HG02623 (cell line): ENCODE measurements around the gene ELOVL5.
"Not testable (repeated sequence)": the region's sequence is repeated elsewhere in the genome, so short reads cannot be mapped to it uniquely, and the experiment has no call there.

Experiments
- ATAC-seq: cut with Tn5 transposase; IDR thresholded peaks from one replicate; pipeline ENCODE4 v1.9.1; 2021; ENCODE audit warnings: moderate library complexity; ENCODE audit not compliant: unreplicated experiment

Gene ELOVL5

DNA sequence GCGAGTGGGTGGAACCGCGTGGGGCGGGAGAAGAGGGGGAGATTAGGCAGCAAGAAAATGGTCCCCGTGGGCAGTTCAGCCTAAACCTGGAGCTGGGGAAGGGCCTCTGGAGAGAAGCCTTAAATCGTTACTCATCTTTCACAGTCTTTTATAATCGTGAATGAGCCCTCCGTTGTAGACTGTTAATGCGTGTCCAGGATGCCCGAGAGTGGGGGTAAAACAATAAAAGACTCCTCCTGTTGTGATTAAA lies 11.0 kb upstream of the ELOVL5 start:
- no peak for ATAC-seq

DNA sequence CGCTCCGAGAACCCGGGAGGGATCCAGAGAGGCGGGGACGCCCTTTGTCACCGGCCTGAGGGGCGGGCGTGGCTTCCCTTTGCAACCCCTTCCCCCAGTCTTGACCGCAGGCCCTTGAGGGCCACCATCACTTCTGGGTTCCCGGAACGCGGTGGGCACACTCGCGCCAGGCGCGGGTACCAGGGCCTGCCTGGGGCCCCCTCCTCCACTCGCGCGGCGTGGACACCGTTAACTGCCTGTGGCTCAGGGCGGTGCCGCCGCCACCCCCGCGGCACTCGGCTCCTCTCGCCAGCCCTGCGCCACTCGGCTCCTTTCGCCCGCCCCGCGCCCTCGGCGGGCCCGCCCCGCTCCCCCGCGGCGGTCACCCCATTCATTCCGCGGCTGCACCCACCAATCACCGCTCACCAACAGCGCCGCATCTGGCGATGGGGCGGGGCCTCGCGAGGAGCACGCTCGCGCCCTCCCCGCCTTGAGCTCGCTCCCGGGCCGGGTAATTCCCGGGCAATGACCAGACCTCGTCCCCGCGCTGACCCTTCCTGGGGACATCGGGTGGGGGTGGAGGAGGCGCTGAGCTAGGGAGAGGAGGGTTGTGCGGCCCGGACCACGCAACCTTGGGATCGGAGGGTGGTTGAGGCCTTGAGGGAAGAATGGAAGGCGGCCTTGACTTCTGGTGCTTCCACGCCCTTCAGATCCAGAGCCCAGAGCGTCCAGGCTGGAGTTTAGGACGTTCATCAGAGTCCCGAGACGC lies 10.5 kb upstream of the ELOVL5 start:
- peak; percentile 96 for ATAC-seq

DNA sequence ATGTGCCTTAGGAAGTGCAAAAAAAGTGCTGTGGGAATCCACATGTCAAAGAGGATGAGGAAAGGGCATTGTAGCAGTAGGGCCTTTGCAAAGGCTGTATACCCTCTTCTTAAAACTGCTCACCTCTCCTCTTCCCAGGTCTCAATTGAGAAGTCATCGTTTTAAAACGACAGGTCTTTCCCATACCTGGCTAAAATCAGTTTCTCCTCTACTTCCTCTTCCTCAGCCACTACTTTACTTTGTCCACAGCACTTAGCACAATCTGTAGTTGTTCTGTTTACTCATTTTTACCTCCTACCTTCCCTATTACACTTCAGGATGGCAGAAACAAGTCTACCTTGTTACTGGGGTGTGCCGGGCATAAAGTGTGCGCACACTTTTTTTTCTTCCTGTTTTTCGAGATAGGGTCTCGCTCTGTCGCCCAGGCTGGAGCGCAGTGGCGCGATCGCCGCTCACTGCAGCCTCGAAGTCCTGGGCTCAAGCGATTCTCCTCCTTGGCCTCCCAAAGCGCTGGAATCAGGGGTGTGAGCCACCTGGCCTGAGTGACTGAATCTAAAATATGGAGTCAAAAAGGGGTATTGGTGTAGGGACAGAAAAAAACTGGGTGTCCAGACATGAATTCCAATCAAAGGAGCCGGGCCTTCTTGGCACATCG lies 9.8 kb upstream of the ELOVL5 start:
- peak; percentile 7 for ATAC-seq

DNA sequence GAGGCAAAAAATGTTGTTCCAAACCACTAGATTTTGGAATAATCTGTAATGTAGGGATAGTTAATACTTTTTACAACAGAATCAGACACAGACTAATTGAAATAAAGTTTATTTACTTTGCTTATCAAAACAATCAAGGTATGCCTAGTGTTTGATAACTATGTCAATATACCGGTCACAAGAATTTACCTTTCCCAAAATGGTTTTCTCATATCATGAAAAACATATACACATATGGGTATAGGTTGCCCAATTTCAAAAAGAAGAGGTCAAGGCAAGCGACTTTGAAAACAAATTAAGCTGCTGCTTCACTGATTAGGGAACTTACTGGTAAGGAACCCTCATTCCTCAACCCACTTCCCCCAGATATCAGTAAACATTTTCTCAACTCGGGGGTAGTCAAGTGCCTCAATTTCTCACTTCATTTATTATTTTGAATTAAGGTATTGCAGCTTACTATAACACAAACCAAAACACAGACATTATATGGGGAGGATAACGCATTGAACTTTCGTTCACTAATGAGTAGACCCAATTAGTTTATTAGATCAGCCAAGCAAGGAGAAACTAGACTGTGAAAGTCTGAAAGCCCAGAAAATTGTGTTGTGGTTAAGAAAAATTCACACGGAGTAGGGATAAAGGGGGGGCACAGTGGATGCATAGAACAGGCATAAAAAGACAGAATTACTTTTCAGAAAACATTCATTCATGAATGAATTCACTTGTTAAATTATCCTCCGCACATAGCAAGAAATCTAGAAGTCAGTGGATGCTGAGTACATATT lies 9.0 kb upstream of the ELOVL5 start:
- no peak for ATAC-seq

DNA sequence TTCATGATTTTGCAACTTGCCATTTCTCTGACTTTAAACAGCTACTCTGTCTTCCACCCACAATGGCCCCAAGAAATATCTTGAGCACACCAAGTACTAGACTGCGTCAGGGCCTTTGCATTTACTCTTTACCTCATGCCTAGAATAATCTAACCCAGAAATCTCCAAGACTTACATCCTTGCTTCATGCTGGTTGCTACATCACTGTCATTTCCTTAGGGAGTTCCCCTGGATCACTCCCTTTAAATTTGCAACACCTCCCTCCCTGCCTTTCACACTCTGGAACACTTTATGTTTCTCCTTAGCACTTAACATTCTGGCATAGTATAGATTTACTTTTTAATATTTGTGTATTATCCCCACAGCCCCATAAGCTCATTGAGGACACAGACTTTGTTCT lies 4.9 kb upstream of the ELOVL5 start:
- ATAC-seq, result no peak

DNA sequence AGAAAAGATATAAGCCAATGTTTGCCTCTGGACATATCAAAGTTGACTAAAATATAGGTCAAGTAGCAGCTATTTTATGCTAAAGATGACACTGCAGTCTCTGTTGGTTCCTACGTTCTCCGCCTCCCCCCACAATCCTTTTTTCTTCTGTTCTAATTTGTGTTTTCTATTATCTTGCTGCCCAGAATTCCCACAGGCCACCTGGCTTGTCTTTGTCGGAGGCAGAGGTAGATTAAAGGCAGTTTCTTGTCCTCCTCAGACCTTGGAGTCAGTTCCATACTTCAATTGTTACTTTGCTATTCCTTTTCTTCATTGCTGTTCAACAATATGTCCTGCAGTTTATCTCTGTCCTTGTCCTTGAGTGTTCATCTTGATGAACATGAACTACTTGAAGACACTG lies 3.6 kb upstream of the ELOVL5 start:
- no peak for ATAC-seq

DNA sequence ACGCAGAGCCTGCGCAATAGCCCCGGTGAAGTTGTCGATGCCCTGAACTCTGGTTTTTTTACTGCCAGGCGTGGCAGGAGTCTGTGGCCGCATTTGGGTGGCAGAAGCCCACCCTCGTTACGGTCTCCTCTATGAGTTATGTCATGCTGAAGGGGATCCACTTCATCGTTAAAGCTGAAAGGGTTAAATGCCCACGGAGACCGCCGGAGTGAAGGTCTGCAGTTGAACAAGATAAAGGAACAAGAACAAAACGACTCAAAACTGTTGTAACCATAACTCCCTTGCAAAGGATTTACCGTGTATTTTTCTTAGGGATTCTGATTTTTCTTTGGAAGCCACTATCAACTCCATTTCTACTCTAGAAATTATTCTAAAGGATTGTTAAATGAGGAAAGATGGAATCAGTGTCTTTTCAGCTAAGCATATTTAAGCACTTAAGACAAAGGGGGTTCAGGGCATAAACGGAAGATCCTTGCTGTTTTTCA lies 501 bp upstream of the ELOVL5 start:
- no peak for ATAC-seq

DNA sequence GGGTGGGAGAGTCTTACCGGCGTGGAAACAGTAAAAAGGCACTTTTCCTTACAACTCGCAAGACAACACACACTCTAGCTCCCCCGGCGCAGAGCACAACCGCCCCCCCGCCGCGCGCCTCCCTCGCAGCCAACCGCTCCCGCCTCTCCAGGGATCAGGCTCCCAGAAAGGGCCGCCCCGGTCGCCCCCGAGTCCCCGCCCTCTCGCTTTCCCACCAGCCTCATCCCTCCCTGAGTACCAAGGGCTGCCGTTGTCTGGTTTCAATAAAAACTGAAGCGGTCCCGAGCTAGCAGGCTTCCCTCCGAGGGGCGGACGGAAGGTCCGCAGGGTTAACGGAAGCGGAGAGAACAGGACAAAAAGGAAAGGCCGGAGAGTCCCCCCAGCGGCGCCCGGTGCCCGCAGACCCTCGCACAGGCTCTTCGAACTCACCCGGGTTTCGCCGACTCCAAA lies 804 bp downstream of the ELOVL5 start:
- ATAC-seq, result peak; percentile 19

DNA sequence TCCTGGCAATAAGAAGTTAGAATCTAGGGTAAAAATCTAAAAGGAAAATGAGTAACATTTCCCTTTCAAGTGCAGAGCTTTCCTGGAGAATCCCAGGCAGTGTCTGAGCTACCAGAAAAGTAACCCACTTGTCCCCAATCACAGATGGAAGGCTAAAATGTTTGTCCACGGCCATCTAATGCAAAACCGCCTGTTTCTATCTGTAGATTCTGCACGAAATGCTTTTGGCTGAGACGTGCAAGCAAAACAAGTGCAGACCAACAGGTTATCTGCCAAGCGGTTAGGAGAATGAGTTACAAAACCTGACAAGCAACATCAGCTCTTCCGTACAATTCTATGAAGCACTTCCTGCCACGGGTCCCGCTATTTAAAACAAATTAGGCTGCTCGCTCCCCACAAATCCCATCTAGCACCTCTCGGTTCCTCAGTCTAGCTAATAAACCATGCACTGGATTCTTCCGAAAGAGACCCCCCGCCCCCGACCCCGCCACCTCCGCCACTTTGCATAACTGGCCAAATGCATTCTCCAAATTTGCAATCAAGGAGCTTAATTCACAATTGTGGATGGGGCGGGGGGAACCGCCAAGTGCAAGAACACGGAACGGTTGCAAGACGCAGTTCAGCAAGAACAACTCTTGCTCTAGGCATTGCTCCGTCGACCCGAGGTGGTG lies 1.4 kb downstream of the ELOVL5 start:
- no peak for ATAC-seq

DNA sequence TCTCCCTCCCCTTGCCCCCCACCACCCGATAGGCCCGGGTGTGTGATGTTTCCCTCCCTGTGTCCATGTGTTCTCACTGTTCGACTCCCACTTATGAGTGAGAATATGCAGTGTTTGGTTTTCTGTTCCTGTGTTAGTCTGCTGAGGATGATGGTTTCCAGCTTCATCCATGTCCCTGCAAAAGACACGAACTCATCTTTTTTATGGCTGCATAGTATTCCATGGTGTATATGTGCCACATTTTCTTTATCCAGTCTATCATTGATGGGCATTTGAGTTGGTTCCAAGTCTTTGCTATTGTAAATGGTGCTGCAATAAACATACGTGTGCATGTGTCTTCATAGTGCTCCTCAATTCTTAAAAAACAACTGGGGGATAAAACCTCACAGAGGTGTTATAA lies 2.7 kb downstream of the ELOVL5 start:
- not testable (repeated sequence) for ATAC-seq

DNA sequence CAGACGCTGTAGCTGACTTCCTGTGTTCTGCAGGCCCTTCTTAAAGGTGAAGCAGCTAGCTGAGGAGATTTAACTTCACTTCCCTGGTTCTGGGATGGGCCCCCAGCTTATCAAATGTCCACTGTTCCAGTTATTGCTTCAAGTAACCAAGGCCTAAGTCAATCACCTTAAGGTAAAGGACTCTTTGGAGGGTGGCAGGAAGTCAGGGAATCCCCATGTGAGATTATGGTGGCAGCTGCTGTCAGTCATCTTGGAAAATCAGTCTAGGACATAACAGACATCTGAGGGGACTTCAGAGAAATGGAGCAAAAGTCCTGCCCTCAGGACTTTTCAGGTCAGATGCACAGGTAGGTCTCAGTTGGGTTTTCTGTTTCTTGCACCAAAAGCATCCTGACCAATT lies 3.8 kb downstream of the ELOVL5 start:
- no peak for ATAC-seq

DNA sequence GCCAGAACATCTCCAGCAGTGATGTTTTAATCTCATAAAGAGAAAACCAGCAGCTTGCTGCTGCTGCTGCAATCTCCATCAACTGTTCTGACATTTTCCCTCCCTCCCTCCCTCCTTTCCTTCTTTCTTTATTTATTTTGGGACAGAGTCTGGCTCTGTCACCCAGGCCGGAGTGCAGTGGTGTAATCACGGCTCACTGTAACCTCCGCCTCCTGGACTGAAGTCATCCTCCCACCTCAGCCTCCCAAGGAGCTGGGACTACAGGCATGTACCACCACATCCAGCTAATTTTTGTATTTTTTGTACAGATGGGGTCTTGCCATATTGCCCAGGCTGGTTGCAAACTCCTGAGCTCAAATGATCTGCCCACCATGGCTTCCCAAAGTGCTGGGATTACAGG lies 5.7 kb downstream of the ELOVL5 start:
- ATAC-seq, result no peak

DNA sequence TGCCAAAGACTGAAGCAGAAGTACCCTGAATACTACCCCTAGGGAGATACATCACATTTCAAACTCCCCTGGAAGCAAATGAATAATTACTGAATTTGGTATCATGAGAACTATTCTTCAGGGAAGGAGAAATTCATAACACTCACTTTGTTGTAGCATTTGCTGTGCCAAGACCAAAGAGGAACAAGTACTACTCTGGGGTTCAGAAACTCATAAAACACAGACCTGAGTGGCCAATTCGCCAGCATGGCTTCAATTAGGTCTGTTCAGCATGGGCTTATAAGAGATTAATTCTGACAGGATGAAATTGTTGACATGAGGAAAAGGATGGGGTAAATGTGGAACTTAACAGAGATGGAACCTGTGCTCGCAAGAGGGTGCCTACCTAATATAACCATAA lies 6.5 kb downstream of the ELOVL5 start:
- ATAC-seq, result no peak

DNA sequence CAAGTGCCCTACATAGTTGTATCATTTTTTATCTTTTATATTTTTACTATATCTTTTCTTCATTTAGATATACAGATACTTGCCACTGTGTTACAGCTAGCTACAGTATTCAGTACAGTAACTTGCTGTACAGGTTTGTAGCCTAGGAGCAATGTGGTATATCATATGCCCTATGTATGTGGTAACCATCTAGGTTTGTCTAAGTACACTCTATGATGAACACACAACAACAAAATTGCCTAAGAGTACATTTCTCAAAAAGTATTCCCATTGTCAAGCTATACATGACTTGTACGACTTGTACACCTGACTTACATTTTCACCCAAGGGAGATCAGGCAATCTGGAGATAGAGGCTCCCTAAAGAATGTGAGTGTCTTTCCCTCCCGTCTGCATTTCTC lies 8.2 kb downstream of the ELOVL5 start:
- no peak for ATAC-seq

DNA sequence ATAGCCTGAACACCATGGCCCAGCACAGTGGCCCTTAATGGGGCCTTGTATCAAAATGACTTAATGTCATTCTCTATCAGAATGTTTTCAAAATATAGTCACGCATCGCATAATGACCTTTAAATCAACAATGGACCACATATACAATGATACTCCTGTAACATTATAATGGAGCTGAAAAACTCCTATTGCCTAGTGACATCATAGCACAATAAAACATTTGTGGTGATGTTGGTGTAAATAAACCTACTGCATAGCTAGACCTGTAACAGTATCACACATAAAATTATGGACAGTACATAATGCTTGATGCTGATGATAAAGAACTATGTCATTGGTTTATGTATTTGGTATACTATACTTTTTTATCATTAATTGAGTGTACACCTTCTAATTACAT lies 9.3 kb downstream of the ELOVL5 start:
- ATAC-seq, result no peak

DNA sequence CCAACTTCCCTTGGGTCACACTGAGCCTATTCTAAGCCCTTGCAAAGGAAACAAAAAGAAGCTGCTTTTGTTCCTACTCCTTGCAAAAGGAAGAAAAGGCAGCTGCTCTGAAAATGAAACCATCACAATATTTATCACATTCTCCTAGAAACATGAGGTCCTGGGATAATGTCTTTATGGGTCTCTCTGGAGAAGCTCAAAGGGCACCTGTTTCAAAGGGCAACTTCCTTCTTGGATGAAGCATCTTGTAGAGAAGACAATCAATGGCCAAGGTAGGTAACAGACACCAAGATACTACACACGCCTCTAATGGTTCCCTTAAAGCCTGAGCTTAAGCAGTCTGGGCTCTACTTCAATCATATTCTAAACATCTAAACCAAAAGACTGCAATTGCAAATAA lies 10.4 kb downstream of the ELOVL5 start:
- ATAC-seq, result no peak

DNA sequence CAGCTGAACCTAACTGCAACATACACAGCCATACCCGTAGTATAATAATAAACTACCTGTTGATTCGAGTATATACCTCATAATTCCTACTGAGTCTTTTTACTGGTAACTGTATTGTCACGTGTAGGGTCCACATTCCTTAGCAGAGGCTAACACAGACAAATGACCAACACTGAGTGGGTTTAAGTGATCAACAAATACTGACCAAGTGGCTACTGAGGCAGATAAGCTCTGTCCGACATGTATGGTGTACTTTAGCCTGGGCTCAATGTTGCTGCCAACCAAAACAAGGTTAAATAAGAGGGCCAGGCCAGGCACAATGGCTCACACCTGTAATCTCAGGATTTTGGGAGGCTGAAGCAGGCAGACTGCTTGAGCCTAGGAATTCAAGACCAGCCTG lies 12.7 kb downstream of the ELOVL5 start:
- no peak for ATAC-seq

DNA sequence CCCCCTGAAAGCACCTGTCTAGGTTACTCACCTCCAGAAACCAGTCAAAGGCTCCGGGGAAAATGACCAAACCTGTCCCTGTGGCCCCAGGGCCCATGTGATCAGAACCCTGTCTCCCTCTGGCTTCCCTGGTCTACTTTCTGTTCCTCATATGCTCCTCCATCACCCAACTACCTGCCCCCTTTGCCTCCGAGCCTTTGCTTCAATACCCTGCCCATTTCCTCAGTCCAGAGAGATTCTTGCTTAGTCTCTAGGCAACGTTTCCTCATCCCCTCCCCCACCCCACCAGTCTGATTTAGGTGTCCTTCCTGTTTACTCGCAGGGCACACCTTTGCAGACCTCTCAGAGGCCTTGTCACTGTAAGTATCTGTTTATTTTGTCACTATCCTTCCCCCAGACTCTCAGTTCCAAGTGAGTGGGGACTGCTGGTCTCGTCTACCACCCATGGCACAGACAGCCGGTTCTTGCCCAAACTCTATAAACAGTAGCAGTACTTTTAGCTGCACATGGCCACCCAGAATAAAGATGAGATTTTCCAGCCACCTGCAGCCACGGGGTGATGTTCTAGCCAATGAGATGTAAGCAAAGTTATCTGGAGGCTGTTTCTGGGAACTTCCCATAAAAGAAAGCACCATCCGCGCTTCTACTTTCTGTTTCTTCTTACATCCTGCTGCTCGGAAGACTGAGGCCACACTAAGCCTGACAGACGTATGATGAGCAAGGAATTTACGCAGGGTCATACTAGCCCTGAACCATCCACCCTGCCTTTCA lies 13.3 kb downstream of the ELOVL5 start:
- ATAC-seq, result peak; percentile 77

DNA sequence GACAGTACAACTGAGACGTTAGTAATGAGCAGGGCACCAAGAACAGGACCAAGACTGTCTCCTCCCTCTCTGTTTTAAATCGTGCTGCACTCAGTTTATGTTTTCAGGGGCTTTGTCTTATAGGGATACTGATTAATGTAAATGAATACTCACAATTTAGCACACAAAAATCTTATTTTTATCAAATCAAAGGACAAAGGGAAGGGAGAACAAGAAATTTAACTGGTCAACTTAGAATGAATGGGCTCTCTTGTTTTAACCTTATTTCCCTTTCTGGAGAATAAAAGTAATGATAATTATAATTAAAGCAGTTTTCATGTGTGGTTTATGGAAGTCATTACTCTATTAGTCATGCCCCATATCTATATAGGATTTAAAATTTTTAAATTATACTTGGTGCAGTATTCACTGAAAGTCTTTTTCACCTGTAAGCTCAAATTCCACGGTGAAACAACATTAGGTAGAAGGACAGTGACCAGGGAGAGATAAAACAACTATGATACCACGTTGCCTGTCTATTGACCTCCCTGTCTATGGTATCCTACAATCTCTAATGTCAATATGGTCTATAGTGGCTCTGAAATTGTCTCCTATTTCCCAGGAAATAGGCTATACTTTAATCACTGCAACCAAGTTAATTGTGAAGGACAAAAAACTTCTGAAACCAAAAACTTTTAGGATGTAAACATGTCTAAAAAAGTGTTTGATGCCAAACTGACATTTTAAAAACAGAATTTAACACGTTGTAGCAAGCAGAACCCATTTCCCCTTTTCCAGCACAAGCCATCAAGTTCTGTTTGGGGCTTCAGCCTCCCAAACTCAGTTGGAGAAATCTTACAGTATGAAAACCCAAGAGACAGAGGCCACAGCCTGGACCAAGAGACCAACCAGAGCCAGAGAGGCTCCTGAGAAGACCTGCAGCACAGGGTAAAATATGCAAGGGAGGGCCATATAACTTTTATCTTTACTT lies 15.0 kb downstream of the ELOVL5 start:
- no peak for ATAC-seq

DNA sequence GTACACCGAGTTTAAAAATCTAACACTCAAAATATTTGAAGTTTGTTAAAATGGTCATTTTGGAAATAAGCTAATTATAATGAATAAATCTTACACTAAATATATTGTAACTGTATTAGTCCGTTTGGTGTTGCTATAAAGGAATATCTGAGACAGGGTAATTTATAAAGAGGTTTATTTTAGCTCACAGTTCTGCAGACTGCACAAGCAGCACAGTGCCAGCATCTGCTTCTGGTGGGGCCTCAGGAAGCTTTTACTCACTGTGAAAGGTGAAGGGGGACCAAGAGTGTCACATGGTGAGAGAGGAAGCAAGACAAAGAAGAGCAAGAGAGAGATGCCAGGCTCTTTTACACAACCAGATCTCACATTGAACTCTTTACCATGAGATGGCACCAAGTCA lies 17.1 kb downstream of the ELOVL5 start:
- no peak for ATAC-seq
